Measurements from ENCODE around the gene LRSAM1.

GRCh38 chr9:127473932-127474331 is 22.6 kb downstream of the LRSAM1 start:
- TF ChIP-seq CTCF (IDR thresholded peaks at IDR 0.05) = no peak
- no peak for TF ChIP-seq EP300 (IDR thresholded peaks at IDR 0.05)
- TF ChIP-seq POLR2A (IDR thresholded peaks at IDR 0.05) = no peak
- no peak for TF ChIP-seq POLR2AphosphoS5 (IDR thresholded peaks at IDR 0.05)

Data from upper lobe of left lung (tissue), 4 donors.